GM18526 (cell line): Measurements from ENCODE around the gene MPPED1.

ENCODE experiments used
- POLR2A ChIP-seq: IDR thresholded peaks from 3 replicates; pipeline ENCODE4 v1.6.1; 2011; ENCODE audit not compliant: insufficient read length; ENCODE audit errors: extremely low read depth

The MPPED1 gene

GRCh38 chr22:43478621-43479300 is 66.9 kb downstream of the MPPED1 start:
- TF ChIP-seq POLR2A = no peak

- TF ChIP-seq POLR2A = no peak
These were observed 67.6 kb downstream of the MPPED1 start for GRCh38 chr22:43479301-43479950.

DNA sequence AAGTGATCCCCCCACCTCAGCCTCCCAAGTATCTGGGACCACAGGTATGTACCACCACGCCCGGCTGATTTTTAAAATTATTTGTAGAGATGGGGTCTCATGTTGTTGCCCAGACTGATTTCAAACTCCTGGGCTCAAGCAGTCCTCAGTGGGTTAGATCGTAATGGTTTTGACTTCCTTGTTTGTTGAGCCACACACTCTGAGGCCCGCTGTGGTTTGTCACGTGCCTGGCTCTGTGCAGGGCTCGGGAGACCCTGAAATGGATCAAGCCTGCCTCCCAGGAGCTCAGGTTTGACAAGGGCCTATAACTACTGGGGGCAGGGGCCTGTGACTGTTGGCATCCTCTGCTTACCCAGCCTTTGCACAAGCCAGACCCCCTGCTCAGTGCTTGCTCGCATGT is 68.1 kb downstream of the MPPED1 start:
- TF ChIP-seq POLR2A = no peak

GRCh38 chr22:43481568-43482317 is 69.9 kb downstream of the MPPED1 start:
- TF ChIP-seq POLR2A = no peak

- no peak for TF ChIP-seq POLR2A
These were observed 70.5 kb downstream of the MPPED1 start for GRCh38 chr22:43482318-43482625.

DNA sequence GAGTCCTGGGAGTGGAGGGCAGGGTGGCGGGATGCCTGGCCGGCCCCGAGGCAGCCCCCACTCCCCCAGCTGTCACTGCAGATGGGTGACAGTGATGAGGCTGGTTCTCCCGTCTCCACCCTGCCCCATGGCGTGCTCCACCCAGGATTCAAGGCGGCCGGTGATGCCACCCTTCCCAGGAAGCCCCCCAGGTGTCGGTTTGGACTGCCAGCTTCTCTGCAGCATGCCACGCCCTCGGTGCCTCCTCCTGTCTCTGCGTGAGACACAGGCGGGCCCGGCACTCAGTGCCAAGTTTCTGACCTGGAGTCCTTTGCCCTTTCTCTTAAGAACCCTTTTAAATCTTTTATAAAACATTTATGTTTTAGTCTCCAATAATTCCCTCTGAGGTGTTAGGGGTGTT is 71.5 kb downstream of the MPPED1 start:
- no peak for TF ChIP-seq POLR2A

DNA sequence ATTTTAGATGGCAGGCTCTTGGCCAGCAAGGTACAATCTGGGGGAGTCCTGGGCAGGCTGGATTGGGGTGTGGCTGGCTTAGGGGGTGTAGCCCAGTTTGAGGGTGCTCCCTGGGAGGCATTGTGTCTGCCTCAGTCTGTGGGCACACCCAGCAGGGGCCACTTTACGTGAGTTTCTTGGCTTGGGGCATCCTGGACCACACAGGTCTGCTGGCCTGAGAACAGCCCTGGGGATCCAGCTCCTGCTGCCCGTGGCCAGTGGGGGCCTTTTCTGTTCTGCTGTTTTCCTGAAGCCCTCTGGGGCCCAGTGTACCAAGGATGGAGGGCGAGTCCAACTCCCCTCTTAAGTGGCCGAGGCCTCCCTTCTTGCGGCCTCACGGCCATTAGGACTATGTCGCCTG is 71.9 kb downstream of the MPPED1 start:
- no peak for TF ChIP-seq POLR2A

- no peak for TF ChIP-seq POLR2A
These were observed 72.4 kb downstream of the MPPED1 start for GRCh38 chr22:43484227-43484626.

- no peak for TF ChIP-seq POLR2A
These were observed 73.8 kb downstream of the MPPED1 start for GRCh38 chr22:43485502-43486089.

- TF ChIP-seq POLR2A = no peak
These were observed 75.7 kb downstream of the MPPED1 start for GRCh38 chr22:43487311-43488030.

DNA sequence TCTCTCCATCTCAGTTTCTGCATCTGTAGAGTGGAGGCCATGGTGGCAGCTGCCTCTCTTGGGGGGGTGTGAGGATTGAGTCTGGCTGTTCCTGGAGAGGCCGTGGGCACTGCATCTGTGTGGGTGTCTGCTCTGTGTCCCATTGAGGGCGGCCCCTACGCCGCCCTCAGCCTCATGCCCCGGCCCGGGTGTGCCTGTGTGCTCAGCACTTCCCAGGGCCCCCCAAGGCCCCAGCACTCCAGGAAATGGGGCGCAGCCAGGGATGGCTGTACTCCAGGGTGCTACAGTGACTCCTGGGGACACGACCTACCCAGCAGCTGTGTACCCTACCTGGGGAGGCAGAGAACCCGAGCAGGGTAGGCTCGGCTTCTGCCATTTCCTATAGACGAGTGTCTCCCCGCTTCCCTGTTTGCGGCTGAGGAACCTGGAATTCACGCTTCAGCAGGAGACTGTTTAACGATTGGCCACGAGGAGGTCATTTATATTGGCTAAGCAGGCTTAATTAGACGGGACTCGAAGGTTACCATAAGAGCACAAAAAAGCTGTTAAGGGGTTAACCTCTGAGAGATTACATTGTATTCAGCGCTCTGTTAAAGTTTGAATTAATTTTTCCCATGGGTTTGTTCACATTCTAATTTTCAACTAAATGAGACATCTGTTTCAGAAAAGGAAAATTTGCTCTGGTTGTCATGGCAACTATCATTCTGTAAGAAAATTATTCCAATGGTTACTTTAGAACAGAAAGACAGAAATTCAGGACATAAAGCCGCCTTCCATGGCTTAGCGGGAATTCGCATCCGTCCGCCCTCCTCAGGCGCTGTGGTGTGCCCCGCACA is 76.4 kb downstream of the MPPED1 start:
- no peak for TF ChIP-seq POLR2A

DNA sequence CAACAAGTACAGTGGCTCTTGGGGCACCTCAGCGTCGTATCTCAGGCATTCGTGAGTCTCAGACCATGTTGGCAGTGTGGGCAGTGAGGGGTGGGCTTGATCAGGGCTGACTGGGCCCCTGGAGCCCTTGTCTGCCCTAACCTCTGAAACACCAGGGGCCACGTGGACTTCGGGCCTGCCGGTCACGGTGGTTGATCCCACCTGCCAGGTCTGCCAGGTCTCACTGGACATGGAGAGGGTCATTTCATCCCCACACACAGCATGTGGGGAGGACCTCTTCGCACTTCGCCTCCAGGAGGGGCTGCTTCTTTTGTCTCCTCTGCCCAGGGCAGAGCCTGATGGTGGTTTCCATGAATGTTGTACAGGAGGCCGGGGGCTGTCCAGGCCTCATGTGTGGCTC is 77.1 kb downstream of the MPPED1 start:
- no peak for TF ChIP-seq POLR2A

DNA sequence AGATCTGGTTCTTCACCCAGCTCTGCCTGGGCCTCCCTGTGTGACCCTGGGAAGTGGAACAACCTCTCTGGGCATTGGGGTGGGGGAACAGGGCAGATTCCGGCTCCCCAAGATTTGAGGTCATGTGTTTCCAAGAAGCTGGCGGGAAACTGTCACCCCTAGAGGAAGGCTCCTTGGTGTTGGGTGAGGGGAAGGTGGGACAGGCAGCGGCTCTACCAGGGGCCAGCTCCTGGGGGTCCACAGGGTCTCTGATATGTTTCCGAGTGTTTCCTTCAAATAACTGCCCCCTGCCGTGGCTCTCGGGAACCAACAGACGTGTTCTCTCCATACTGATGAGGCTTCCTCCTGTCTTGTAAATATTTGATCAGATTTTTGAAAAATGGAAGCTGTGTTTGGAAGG is 78.5 kb downstream of the MPPED1 start:
- no peak for TF ChIP-seq POLR2A

GRCh38 chr22:43491177-43491576 is 79.4 kb downstream of the MPPED1 start:
- no peak for TF ChIP-seq POLR2A
